ENCODE data around the gene CNGB1. TPM values are rescaled to one million over a fixed set of nuclear protein-coding genes. Genes with fewer than 3 reads are reported as not detected.

CNGB1 gene
- total and polyA plus RNA-seq, 2 of the 13 experiments (the other 11 are each of a cell fraction or from before 2014, with no cell fraction given): 0.02 to 0.15 TPM

DNA sequence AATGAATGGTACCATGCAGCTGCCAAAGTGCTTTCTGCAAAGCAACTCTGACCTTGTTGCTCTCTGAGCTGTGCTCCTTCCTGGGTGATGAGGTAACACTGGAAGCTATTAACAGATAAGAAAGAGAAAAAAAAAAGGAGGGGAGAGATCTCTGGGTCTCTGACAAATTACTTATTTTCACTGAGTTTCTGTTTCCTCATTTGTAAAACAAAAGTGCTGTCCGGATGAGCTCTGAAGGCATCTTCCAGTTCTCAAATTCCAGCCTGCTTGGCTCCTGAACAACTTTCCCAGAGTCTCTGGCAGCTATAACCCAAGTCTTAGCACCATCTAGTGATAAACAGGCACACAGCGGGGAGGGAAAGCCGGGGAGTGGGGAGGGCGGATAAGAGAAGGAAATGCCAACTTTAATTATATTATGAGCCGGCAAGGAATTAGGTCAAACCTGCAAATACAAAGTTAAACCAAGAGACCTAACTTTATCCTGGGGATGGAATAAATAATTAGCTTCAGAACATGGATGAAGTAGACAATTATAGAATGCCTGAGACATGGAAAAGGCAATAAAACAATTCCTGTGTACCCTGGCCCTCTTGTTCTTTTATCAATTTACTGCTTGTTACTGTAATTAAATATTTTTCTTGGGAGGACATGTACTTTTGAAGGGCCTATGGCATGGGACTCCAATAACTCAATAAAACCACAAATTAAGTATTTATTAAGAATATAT, 107.3 kb downstream of the CNGB1 start (continued):
- TF ChIP-seq CREM (IDR thresholded peaks at IDR 0.05) (no peak), CREM (CRISPR knock-in tag; IDR thresholded peaks at IDR 0.05) (no peak), ZNF24 (IDR thresholded peaks at IDR 0.05) (0 out of 2 replicates have a peak, but pooled peaks have one; percentile 35), HOXA9 (CRISPR knock-in tag; IDR thresholded peaks at IDR 0.05; ENCODE audit: borderline replicate concordance) (no peak), ZFY (CRISPR knock-in tag; IDR thresholded peaks at IDR 0.05) (no peak), TEAD2 (CRISPR knock-in tag; IDR thresholded peaks at IDR 0.05) (no peak), ZNF251 (CRISPR knock-in tag; IDR thresholded peaks at IDR 0.05) (no peak), NAIF1 (CRISPR knock-in tag; IDR thresholded peaks at IDR 0.05; ENCODE audit: borderline replicate concordance) (no peak), ZNF383 (CRISPR knock-in tag; IDR thresholded peaks at IDR 0.05; ENCODE audit: borderline replicate concordance) (no peak), KAT8 (CRISPR knock-in tag; IDR thresholded peaks at IDR 0.05) (no peak), SYNCRIP (IDR thresholded peaks at IDR 0.05; ENCODE audit: insufficient read depth, low read depth, low read length) (no peak), KLF12 (CRISPR knock-in tag; IDR thresholded peaks at IDR 0.05; ENCODE audit: borderline replicate concordance) (no peak), RORA (CRISPR knock-in tag; IDR thresholded peaks at IDR 0.05) (no peak), SMARCC2 (IDR thresholded peaks at IDR 0.05) (no peak), PHF8 (CRISPR knock-in tag; IDR thresholded peaks at IDR 0.05) (no peak), ZNF790 (CRISPR knock-in tag; IDR thresholded peaks at IDR 0.05; ENCODE audit: borderline replicate concordance) (no peak), PHF20 (CRISPR knock-in tag; IDR thresholded peaks at IDR 0.05) (no peak), SP5 (CRISPR knock-in tag; IDR thresholded peaks at IDR 0.05; ENCODE audit: borderline replicate concordance, low read depth) (no peak), NFE2L1 (CRISPR knock-in tag; IDR thresholded peaks at IDR 0.05; ENCODE audit: borderline replicate concordance) (no peak)
- TF ChIP-seq, protein P1, sequence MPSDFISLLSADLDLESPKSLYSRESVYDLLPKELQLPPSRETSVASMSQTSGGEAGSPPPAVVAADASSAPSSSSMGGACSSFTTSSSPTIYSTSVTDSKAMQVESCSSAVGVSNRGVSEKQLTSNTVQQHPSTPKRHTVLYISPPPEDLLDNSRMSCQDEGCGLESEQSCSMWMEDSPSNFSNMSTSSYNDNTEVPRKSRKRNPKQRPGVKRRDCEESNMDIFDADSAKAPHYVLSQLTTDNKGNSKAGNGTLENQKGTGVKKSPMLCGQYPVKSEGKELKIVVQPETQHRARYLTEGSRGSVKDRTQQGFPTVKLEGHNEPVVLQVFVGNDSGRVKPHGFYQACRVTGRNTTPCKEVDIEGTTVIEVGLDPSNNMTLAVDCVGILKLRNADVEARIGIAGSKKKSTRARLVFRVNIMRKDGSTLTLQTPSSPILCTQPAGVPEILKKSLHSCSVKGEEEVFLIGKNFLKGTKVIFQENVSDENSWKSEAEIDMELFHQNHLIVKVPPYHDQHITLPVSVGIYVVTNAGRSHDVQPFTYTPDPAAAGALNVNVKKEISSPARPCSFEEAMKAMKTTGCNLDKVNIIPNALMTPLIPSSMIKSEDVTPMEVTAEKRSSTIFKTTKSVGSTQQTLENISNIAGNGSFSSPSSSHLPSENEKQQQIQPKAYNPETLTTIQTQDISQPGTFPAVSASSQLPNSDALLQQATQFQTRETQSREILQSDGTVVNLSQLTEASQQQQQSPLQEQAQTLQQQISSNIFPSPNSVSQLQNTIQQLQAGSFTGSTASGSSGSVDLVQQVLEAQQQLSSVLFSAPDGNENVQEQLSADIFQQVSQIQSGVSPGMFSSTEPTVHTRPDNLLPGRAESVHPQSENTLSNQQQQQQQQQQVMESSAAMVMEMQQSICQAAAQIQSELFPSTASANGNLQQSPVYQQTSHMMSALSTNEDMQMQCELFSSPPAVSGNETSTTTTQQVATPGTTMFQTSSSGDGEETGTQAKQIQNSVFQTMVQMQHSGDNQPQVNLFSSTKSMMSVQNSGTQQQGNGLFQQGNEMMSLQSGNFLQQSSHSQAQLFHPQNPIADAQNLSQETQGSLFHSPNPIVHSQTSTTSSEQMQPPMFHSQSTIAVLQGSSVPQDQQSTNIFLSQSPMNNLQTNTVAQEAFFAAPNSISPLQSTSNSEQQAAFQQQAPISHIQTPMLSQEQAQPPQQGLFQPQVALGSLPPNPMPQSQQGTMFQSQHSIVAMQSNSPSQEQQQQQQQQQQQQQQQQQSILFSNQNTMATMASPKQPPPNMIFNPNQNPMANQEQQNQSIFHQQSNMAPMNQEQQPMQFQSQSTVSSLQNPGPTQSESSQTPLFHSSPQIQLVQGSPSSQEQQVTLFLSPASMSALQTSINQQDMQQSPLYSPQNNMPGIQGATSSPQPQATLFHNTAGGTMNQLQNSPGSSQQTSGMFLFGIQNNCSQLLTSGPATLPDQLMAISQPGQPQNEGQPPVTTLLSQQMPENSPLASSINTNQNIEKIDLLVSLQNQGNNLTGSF (CRISPR knock-in tag; IDR thresholded peaks at IDR 0.05): no peak
- TF ChIP-seq, protein P2, sequence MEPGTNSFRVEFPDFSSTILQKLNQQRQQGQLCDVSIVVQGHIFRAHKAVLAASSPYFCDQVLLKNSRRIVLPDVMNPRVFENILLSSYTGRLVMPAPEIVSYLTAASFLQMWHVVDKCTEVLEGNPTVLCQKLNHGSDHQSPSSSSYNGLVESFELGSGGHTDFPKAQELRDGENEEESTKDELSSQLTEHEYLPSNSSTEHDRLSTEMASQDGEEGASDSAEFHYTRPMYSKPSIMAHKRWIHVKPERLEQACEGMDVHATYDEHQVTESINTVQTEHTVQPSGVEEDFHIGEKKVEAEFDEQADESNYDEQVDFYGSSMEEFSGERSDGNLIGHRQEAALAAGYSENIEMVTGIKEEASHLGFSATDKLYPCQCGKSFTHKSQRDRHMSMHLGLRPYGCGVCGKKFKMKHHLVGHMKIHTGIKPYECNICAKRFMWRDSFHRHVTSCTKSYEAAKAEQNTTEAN (CRISPR knock-in tag; conservative IDR thresholded peaks at IDR 0.05): no peak
- TF ChIP-seq, protein P3, sequence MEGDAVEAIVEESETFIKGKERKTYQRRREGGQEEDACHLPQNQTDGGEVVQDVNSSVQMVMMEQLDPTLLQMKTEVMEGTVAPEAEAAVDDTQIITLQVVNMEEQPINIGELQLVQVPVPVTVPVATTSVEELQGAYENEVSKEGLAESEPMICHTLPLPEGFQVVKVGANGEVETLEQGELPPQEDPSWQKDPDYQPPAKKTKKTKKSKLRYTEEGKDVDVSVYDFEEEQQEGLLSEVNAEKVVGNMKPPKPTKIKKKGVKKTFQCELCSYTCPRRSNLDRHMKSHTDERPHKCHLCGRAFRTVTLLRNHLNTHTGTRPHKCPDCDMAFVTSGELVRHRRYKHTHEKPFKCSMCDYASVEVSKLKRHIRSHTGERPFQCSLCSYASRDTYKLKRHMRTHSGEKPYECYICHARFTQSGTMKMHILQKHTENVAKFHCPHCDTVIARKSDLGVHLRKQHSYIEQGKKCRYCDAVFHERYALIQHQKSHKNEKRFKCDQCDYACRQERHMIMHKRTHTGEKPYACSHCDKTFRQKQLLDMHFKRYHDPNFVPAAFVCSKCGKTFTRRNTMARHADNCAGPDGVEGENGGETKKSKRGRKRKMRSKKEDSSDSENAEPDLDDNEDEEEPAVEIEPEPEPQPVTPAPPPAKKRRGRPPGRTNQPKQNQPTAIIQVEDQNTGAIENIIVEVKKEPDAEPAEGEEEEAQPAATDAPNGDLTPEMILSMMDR (CRISPR knock-in tag; IDR thresholded peaks at IDR 0.05): peak; percentile 83
- TF ChIP-seq, protein P4, sequence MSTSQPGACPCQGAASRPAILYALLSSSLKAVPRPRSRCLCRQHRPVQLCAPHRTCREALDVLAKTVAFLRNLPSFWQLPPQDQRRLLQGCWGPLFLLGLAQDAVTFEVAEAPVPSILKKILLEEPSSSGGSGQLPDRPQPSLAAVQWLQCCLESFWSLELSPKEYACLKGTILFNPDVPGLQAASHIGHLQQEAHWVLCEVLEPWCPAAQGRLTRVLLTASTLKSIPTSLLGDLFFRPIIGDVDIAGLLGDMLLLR (CRISPR knock-in tag; IDR thresholded peaks at IDR 0.05): no peak

Data from HepG2 (cell line).